Activated CD8-positive, alpha-beta T cell treated with anti-CD3 and anti-CD28 coated beads for 36 hours (primary cell): ENCODE data around the gene PIANP. TPM values are rescaled to one million over a fixed set of nuclear protein-coding genes. Genes with fewer than 3 reads are reported as not detected.
A peak's percentile ranks its signal among the peaks of the same experiment; 100 is the strongest.

ENCODE experiments used
- ATAC-seq: fragments of 200-7000 bp; cut with Tn5 transposase; one replicate; pipeline ENCODE4 v1.10.0; 2021; ENCODE audit warnings: mild to moderate bottlenecking, moderate library complexity
- CTCF ChIA-PET: fragments of 350-600 bp; sonication (Branson Sonifier 250); formaldehyde crosslinking; loops from one replicate; lab custom pipeline; 2021; ENCODE audit warnings: antibody characterized with exemption; lab: Charles Lee
- POLR2A ChIA-PET: fragments of 350-600 bp; sonication (Branson Sonifier 250); formaldehyde crosslinking; loops from one replicate; lab custom pipeline; 2021; ENCODE audit warnings: antibody characterized with exemption; lab: Charles Lee
- DNase-seq: peaks from one replicate; pipeline ENCODE4 v3.0.0-alpha.2; 2020
- H3K27ac Mint-ChIP-seq: one replicate; pipeline ENCODE4 v1.8.0; 2021; ENCODE audit warnings: mild to moderate bottlenecking, mixed read lengths
- H3K27me3 Mint-ChIP-seq: one replicate; pipeline ENCODE4 v1.8.0; 2021; ENCODE audit warnings: mixed read lengths
- H3K36me3 Mint-ChIP-seq: one replicate; pipeline ENCODE4 v1.8.0; 2021; ENCODE audit warnings: low read depth, mixed read lengths
- H3K4me1 Mint-ChIP-seq: one replicate; pipeline ENCODE4 v1.8.0; 2021; ENCODE audit warnings: low read depth, mixed read lengths
- H3K4me3 Mint-ChIP-seq: one replicate; pipeline ENCODE4 v1.8.0; 2021; ENCODE audit warnings: mild to moderate bottlenecking, moderate library complexity, mixed read lengths
- H3K9me3 Mint-ChIP-seq: one replicate; pipeline ENCODE4 v1.8.0; 2021; ENCODE audit warnings: mixed read lengths
- intact Hi-C: fragments of 100-400 bp; cut with micrococcal nuclease; formaldehyde crosslinking; loops from one replicate; pipeline ENCODE4 v1.10.0; 2022
- total RNA-seq, 2 experiments: library from RNA; stranded (reverse); gene quantifications; one replicate each; pipeline ENCODE4 v1.2.3, GENCODE V29; 2021
- TF ChIP-seq, protein P1 (sequence below): fragments of 200-600 bp; IDR thresholded peaks from one replicate; pipeline ENCODE4 v1.8.0; 2022; ENCODE audit warnings: antibody characterized with exemption, mild to moderate bottlenecking

PIANP gene
- total RNA-seq, 2 experiments from 2014 or later: not detected

GRCh38 chr12:6653342-6653741 lies 47.3 kb downstream of the PIANP start:
- intact Hi-C loops: no loop called here
- ChIA-PET POLR2A (interaction anchor here (0.6 to 1.5 kb wide), 2 partner anchors 17 to 27 kb away, joined by 3 to 4 read pairs; no protein-coding TSS in a partner anchor), CTCF (interaction anchor here (1.7 kb wide), 1 partner anchor 20 kb away, joined by 3 read pairs; no protein-coding TSS in a partner anchor)
- no peaks in the 10 kb centered on the region for H3K4me1 Mint-ChIP-seq
- H3K36me3 Mint-ChIP-seq: peaks cover 13% of the 10 kb centered on the region
- no peak overlapping the region for H3K4me3 Mint-ChIP-seq
- no peak overlapping the region for H3K27ac Mint-ChIP-seq
- no peaks in the 10 kb centered on the region for H3K9me3 Mint-ChIP-seq
- TF ChIP-seq, protein P1, sequence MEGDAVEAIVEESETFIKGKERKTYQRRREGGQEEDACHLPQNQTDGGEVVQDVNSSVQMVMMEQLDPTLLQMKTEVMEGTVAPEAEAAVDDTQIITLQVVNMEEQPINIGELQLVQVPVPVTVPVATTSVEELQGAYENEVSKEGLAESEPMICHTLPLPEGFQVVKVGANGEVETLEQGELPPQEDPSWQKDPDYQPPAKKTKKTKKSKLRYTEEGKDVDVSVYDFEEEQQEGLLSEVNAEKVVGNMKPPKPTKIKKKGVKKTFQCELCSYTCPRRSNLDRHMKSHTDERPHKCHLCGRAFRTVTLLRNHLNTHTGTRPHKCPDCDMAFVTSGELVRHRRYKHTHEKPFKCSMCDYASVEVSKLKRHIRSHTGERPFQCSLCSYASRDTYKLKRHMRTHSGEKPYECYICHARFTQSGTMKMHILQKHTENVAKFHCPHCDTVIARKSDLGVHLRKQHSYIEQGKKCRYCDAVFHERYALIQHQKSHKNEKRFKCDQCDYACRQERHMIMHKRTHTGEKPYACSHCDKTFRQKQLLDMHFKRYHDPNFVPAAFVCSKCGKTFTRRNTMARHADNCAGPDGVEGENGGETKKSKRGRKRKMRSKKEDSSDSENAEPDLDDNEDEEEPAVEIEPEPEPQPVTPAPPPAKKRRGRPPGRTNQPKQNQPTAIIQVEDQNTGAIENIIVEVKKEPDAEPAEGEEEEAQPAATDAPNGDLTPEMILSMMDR: no peak
- ATAC-seq (no peak), DNase-seq (no peak)
- no peaks in the 10 kb centered on the region for H3K27me3 Mint-ChIP-seq

DNA sequence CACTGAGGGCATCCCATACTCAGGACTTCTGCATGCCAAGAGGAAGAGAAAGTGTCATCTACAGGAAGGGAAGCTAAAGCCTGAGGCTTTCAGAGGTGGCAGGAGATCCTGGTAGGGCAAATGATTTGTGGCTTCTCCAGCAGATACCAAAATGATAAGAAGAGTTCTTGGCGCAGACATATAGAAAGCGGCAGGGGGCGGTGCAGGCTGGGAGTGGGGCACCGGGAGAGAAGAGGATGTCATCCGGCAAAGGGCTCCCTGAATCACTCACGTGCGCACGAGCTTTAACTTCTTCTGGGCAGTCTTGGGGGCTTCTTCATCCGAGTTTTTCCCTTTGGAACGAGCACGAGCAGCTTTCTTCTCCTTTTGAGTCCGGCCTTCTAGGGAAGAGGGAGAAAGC lies 48.2 kb downstream of the PIANP start:
- intact Hi-C loops: no loop called here
- H3K27ac Mint-ChIP-seq: no peak overlapping the region
- ATAC-seq (no peak), DNase-seq (no peak)
- ChIA-PET CTCF (interaction anchor here (1.4 to 1.7 kb wide), 2 partner anchors 20 to 32 kb away, joined by 3 to 7 read pairs; no protein-coding TSS in a partner anchor), POLR2A (interaction anchor here (1.5 kb wide), 1 partner anchor 18 kb away, joined by 3 read pairs; no protein-coding TSS in a partner anchor)
- peaks cover 17% of the 10 kb centered on the region for H3K36me3 Mint-ChIP-seq
- H3K27me3 Mint-ChIP-seq: no peaks in the 10 kb centered on the region
- H3K4me3 Mint-ChIP-seq: no peak overlapping the region
- no peaks in the 10 kb centered on the region for H3K4me1 Mint-ChIP-seq
- TF ChIP-seq, protein P1: no peak
- H3K9me3 Mint-ChIP-seq: no peaks in the 10 kb centered on the region

DNA sequence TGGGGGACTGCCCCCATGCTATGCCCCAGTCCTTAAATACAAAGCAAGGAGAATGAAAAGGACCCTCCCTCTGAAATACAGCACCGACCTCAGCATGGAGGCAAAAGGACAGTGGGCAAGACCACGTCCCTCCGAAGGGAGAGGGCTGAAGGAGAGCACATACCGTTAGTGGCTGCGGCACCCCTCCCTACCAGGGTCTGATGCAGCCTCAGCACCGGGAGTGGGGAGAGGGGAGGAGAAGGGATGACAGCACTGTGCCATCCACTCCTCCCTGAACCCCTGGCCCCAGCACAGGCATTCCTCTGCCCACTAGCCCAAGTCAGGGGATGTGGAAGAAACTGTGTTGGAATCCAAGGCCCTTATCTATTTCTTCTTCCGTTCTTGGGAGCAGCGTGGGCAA lies 49.8 kb downstream of the PIANP start:
- H3K9me3 Mint-ChIP-seq: no peaks in the 10 kb centered on the region
- intact Hi-C loops: no loop called here
- H3K4me3 Mint-ChIP-seq: no peak overlapping the region
- TF ChIP-seq, protein P1: no peak
- peaks cover 18% of the 10 kb centered on the region for H3K36me3 Mint-ChIP-seq
- no peaks in the 10 kb centered on the region for H3K27me3 Mint-ChIP-seq
- no peak overlapping the region for H3K27ac Mint-ChIP-seq
- ATAC-seq (no peak), DNase-seq (no peak)
- H3K4me1 Mint-ChIP-seq: peaks cover 10% of the 10 kb centered on the region
- ChIA-PET POLR2A (no interaction called here), CTCF (interaction anchor here (1.5 kb wide), 1 partner anchor 30 kb away, joined by 5 read pairs; no protein-coding TSS in a partner anchor)

DNA sequence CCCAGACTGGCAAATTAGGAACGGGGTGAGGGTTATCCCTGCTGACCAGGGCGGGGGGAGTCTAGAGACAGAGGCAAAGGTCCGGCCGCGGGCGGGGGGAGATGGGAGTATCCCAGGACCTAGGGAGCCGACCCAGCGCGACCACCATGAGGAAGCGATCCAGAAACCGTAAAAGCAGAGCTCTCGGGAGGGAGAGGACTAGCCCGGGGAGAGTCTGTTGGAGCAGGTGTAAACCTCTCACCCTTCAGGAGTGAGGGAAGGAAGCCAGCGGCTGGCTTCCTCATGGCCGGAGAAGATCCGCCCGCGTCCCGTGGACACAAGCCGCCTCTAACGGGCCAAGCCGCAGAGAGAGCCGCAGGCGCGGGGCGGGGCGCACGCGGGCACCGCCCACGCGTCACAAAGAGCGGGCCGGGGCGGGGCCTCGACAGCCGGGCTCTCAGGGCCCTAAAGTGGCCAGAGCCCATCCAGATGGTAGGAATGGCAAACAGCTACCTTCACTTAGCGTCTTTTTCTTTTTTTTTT lies 53.5 kb downstream of the PIANP start, which contains the start of gene ACRBP:
TSS of gene ACRBP (minus strand) at position 350 of the 522 bp plus-strand sequence. CDS start at position 284, 66 bp downstream.
- CTCF ChIA-PET: interaction anchor here (2.1 kb wide), 1 partner anchor 27 kb away, joined by 5 read pairs; no protein-coding TSS in a partner anchor

More for the DNA sequence above, 53.5 kb downstream of the PIANP start, which contains the start of gene ACRBP:
- DNase-seq (peak; percentile 40), ATAC-seq (peak; percentile 84)
- H3K9me3 Mint-ChIP-seq: peaks cover 10% of the 10 kb centered on the region
- intact Hi-C loops: no loop called here
- POLR2A ChIA-PET: interaction anchor here (1.4 to 2.1 kb wide), 3 partner anchors 10 to 42 kb away, joined by 3 to 5 read pairs (median 4); partner anchors contain the start of gene ZNF384
- TF ChIP-seq, protein P1: no peak
- H3K4me1 Mint-ChIP-seq: peaks cover 10% of the 10 kb centered on the region
- peaks cover 21% of the 10 kb centered on the region for H3K36me3 Mint-ChIP-seq
- peak within 1 kb of the TSS; percentile 67 for H3K4me3 Mint-ChIP-seq
- H3K27me3 Mint-ChIP-seq: no peaks in the 10 kb centered on the region
- peak within 1 kb of the TSS; percentile 56 for H3K27ac Mint-ChIP-seq
